OCI-LY7 (cell line): ENCODE data around the gene GOLGA6B.

ENCODE experiments used
- EZH2phosphoT487 ChIP-seq: fragments of 200-600 bp; sonication (generic); IDR thresholded peaks from 2 replicates; pipeline ENCODE4 v1.6.1; 2018; ENCODE audit warnings: low read depth, borderline replicate concordance, mild to moderate bottlenecking, mixed run types, antibody characterized with exemption, low read length, moderate library complexity, mixed read lengths
- TF ChIP-seq, protein P1 (sequence below): fragments of 200-600 bp; sonication (generic); conservative IDR thresholded peaks from 2 replicates; pipeline ENCODE4 v1.5.1; 2014; ENCODE audit warnings: mild to moderate bottlenecking, antibody characterized with exemption, low read length, moderate library complexity, mixed read lengths

DNA sequence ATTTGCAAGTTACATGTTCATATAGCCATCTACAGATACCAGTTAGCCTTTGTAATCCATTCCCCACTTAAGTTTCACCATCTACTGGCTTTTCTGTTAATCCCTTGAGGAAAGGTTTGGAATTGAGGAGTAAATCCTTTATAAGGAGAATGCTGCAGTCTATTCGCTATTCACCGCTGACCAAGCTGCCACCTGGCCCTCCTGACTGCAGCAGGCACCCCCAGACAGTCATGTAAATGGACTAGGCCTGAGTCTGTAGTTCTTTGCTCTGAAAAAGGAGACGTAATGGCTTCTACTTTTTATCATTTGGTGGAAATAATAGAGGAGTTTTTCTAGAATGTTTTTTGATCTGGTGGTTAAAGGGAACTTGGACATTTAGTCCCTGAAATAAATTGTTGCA is 28.3 kb downstream of the GOLGA6B start:
- TF ChIP-seq, protein P1, sequence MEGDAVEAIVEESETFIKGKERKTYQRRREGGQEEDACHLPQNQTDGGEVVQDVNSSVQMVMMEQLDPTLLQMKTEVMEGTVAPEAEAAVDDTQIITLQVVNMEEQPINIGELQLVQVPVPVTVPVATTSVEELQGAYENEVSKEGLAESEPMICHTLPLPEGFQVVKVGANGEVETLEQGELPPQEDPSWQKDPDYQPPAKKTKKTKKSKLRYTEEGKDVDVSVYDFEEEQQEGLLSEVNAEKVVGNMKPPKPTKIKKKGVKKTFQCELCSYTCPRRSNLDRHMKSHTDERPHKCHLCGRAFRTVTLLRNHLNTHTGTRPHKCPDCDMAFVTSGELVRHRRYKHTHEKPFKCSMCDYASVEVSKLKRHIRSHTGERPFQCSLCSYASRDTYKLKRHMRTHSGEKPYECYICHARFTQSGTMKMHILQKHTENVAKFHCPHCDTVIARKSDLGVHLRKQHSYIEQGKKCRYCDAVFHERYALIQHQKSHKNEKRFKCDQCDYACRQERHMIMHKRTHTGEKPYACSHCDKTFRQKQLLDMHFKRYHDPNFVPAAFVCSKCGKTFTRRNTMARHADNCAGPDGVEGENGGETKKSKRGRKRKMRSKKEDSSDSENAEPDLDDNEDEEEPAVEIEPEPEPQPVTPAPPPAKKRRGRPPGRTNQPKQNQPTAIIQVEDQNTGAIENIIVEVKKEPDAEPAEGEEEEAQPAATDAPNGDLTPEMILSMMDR = no peak
- TF ChIP-seq EZH2phosphoT487 = no peak
